Measurements from ENCODE around the gene ECT2. TPM values are rescaled to one million over a fixed set of nuclear protein-coding genes. Genes with fewer than 3 reads are reported as not detected.

Gene ECT2
- total RNA-seq, 1 experiment from 2014 or later, result 81.3 TPM

- Histone ChIP-seq H3K79me1 (ENCODE audit: insufficient read depth, low read depth, low read length, poor library complexity, severe bottlenecking) (no peaks in the 10 kb centered on the region), H3K9me3 (ENCODE audit: control insufficient read depth, low read depth, low read length) (no peaks in the 10 kb centered on the region), H3K4me1 (ENCODE audit: insufficient read depth, low read length) (no peaks in the 10 kb centered on the region), H3K14ac (ENCODE audit: insufficient read depth, low read length) (no peak overlapping the region), H3K56ac (ENCODE audit: insufficient read length, low read depth, low read length) (no peak overlapping the region), H3K79me2 (ENCODE audit: insufficient read depth, low read length) (no peaks in the 10 kb centered on the region), H2BK15ac (ENCODE audit: low read depth, low read length) (no peak overlapping the region), H2BK5ac (ENCODE audit: insufficient read length, low read length) (no peak overlapping the region), H3K4me2 (ENCODE audit: insufficient read depth, insufficient read length, low read length) (no peak overlapping the region), H3K23me2 (ENCODE audit: insufficient read length, low read depth, low read length, poor library complexity, severe bottlenecking) (no peaks in the 10 kb centered on the region), H2BK12ac (ENCODE audit: insufficient read length, low read depth, low read length) (no peak overlapping the region), H3T11ph (ENCODE audit: low read length) (no peak overlapping the region), H3K4ac (ENCODE audit: low read depth, low read length) (no peak overlapping the region), H4K5ac (ENCODE audit: insufficient read length, low read depth, low read length) (no peak overlapping the region), H3K27me3 (ENCODE audit: insufficient read depth, low read length) (no peaks in the 10 kb centered on the region), H2AFZ (ENCODE audit: low read length) (no peak overlapping the region), H4K20me1 (ENCODE audit: control insufficient read depth, insufficient read depth, insufficient read length) (no peaks in the 10 kb centered on the region), H4K8ac (replicated peaks; ENCODE audit: insufficient read length, low read depth, low read length) (no peak overlapping the region), H3K27ac (ENCODE audit: insufficient read length, low read depth, low read length) (no peak overlapping the region), H2BK20ac (ENCODE audit: low read depth, low read length, poor library complexity, severe bottlenecking) (no peak overlapping the region), H4K91ac (ENCODE audit: insufficient read length, low read depth, low read length) (no peak overlapping the region), H2BK120ac (ENCODE audit: low read depth, low read length, poor library complexity, severe bottlenecking) (no peak overlapping the region), H3K9ac (ENCODE audit: extremely low read depth, insufficient read length, low read length) (no peak overlapping the region), H3K23ac (ENCODE audit: insufficient read length, low read depth, low read length) (no peak overlapping the region), H3K18ac (ENCODE audit: insufficient read length, low read depth, low read length) (no peak overlapping the region), H2AK5ac (ENCODE audit: insufficient read length, low read length) (no peak overlapping the region)
- no peak for TF ChIP-seq CTCF (conservative IDR thresholded peaks at IDR 0.05)
- Mint-ChIP-seq H3K4me1 (peaks cover 9 to 15% of the 10 kb centered on the region in 2 experiments), H3K9me3 (no peaks in the 10 kb centered on the region), H3K4me3 (no peak overlapping the region), H3K27me3 (ENCODE audit: low read depth) (no peaks in the 10 kb centered on the region), H3K27ac (peak overlapping the region in 1 of 3 experiments; percentile 22; a peak in 2 of 7 replicates), H3K36me3 (ENCODE audit: insufficient read depth in 1 of 3, low read depth in 3 of 3) (no peaks in the 10 kb centered on the region)
- no CpG with 5 or more reads among the region's 3 CpGs for WGBS (ENCODE audit: extremely low coverage, insufficient read length, low lambda C conversion rate)
- no peak for DNase-seq
Observed at GRCh38 chr3:172701751-172702150, 48.8 kb upstream of the ECT2 start.
